Neural cell (in vitro differentiated cells): ENCODE data around the gene LRRC72. TPM values are rescaled to one million over a fixed set of nuclear protein-coding genes. Genes with fewer than 3 reads are reported as not detected.

Experiments used
- H2AFZ ChIP-seq: fragments of 200-600, 300-800 bp; sonication (generic), shearing (Covaris generic); 2 replicates; pipeline ENCODE4 v1.6.0; 2014; ENCODE audit warnings: low read depth, mild to moderate bottlenecking, antibody characterized with exemption, low read length, moderate library complexity
- H3F3A ChIP-seq: fragments of 200-600 bp; shearing (Covaris generic); 2 replicates; pipeline ENCODE4 v1.6.1; 2016; ENCODE audit warnings: mild to moderate bottlenecking, moderate library complexity, mixed read lengths, antibody characterized with exemption, low read length; ENCODE audit not compliant: insufficient read depth, poor library complexity, severe bottlenecking
- H3K27ac ChIP-seq: fragments of 200-600, 300-800 bp; sonication (generic), shearing (Covaris generic); 2 replicates; pipeline ENCODE4 v1.5.1; 2014; ENCODE audit warnings: mild to moderate bottlenecking, low read length, moderate library complexity
- H3K27me3 ChIP-seq: fragments of 300-800, 200-600 bp; sonication (generic), shearing (Covaris generic); 2 replicates; pipeline ENCODE4 v1.6.0; 2014; ENCODE audit warnings: mild to moderate bottlenecking, low read depth, low read length, moderate library complexity; ENCODE audit not compliant: insufficient read depth
- H3K36me3 ChIP-seq: fragments of 300-800, 200-600 bp; sonication (generic), shearing (Covaris generic); 2 replicates; pipeline ENCODE4 v1.5.1; 2014; ENCODE audit warnings: mild to moderate bottlenecking, antibody characterized with exemption, low read length, moderate library complexity; ENCODE audit not compliant: insufficient read depth
- H3K4me2 ChIP-seq: fragments of 300-800, 200-600 bp; sonication (generic), shearing (Covaris generic); 2 replicates; pipeline ENCODE4 v1.6.0; 2014; ENCODE audit warnings: mild to moderate bottlenecking, low read length
- H3K4me3 ChIP-seq: fragments of 300-800, 200-600 bp; sonication (generic), shearing (Covaris generic); 2 replicates; pipeline ENCODE4 v1.5.1; 2014; ENCODE audit warnings: mild to moderate bottlenecking, low read length, moderate library complexity
- H3K79me2 ChIP-seq: fragments of 200-600 bp; shearing (Covaris generic); replicated peaks from 2 replicates; pipeline ENCODE4 v1.6.0; 2014; ENCODE audit warnings: mild to moderate bottlenecking, low read length, moderate library complexity; ENCODE audit not compliant: insufficient read depth
- H3K9ac ChIP-seq: fragments of 300-800, 200-600 bp; sonication (generic), shearing (Covaris generic); 2 replicates; pipeline ENCODE4 v1.6.1; 2016; ENCODE audit warnings: mild to moderate bottlenecking, low read length, mixed read lengths
- H3K9me2 ChIP-seq: fragments of 200-600 bp; shearing (Covaris generic); 2 replicates; pipeline ENCODE4 v1.6.1; 2016; ENCODE audit warnings: mild to moderate bottlenecking, low read length, mixed read lengths; ENCODE audit not compliant: insufficient read depth
- H3K9me3 ChIP-seq: fragments of 200-600, 300-800 bp; sonication (generic), shearing (Covaris generic); 2 replicates; pipeline ENCODE4 v1.6.1; 2016; ENCODE audit warnings: mild to moderate bottlenecking, mixed run types, low read length, moderate library complexity, mixed read lengths
- H4K20me1 ChIP-seq: fragments of 200-600 bp; shearing (Covaris generic); 2 replicates; pipeline ENCODE4 v1.6.1; 2016; ENCODE audit warnings: mild to moderate bottlenecking, mixed run types; ENCODE audit not compliant: insufficient read depth
- CTCF ChIP-seq: fragments of 450-650 bp; IDR thresholded peaks from 2 replicates; pipeline ENCODE4 v1.5.1; 2014; ENCODE audit warnings: antibody characterized with exemption, mild to moderate bottlenecking, moderate library complexity; ENCODE audit not compliant: poor library complexity, severe bottlenecking
- EP300 ChIP-seq: fragments of 450-650 bp; conservative IDR thresholded peaks from 2 replicates; pipeline ENCODE4 v1.6.1; 2014; ENCODE audit warnings: antibody characterized with exemption, mild to moderate bottlenecking, moderate library complexity; ENCODE audit not compliant: poor library complexity, severe bottlenecking
- EZH2 ChIP-seq: fragments of 200-600, 300-800 bp; shearing (Covaris generic), sonication (generic); IDR thresholded peaks from 2 replicates; pipeline ENCODE4 v1.6.1; 2014; ENCODE audit warnings: antibody characterized with exemption, low read length, borderline replicate concordance, mild to moderate bottlenecking; ENCODE audit not compliant: insufficient read depth, poor library complexity, severe bottlenecking
- MXI1 ChIP-seq: fragments of 450-650 bp; conservative IDR thresholded peaks from 2 replicates; pipeline ENCODE4 v1.6.1; 2014; ENCODE audit warnings: antibody characterized with exemption, mild to moderate bottlenecking; ENCODE audit not compliant: poor library complexity, severe bottlenecking
- POLR2AphosphoS5 ChIP-seq: IDR thresholded peaks from 2 replicates; pipeline ENCODE4 v1.6.1; 2012
- RAD21 ChIP-seq: fragments of 450-650 bp; conservative IDR thresholded peaks from 2 replicates; pipeline ENCODE4 v1.6.1; 2014; ENCODE audit warnings: antibody characterized with exemption, mild to moderate bottlenecking, moderate library complexity
- REST ChIP-seq: IDR thresholded peaks from 2 replicates; pipeline ENCODE4 v1.6.1; 2012; ENCODE audit warnings: borderline replicate concordance
- SMC3 ChIP-seq: fragments of 450-650 bp; conservative IDR thresholded peaks from 2 replicates; pipeline ENCODE4 v1.6.1; 2014; ENCODE audit warnings: antibody characterized with exemption, mild to moderate bottlenecking, moderate library complexity; ENCODE audit not compliant: poor library complexity
- TAF1 ChIP-seq: IDR thresholded peaks from 2 replicates; pipeline ENCODE4 v1.6.1; 2012; ENCODE audit warnings: low read depth
- polyA plus RNA-seq: library from polyadenylated mRNA; depleted of rRNA; stranded (reverse); fragments of >200 nt; gene quantifications from 2 replicates; pipeline ENCODE4 v1.2.3, GENCODE V29; 2014

The LRRC72 gene
- polyA plus RNA-seq, 1 donor from 2014 or later: not detected

- no peak overlapping the region for H3K4me2 ChIP-seq
- TF ChIP-seq EP300: no peak
- no peak for TF ChIP-seq TAF1
- TF ChIP-seq SMC3: no peak
- TF ChIP-seq CTCF: no peak
- TF ChIP-seq REST: no peak
- TF ChIP-seq POLR2AphosphoS5: no peak
- TF ChIP-seq RAD21: no peak
- no peak for TF ChIP-seq EZH2
- no peak for TF ChIP-seq MXI1
- no peaks in the 10 kb centered on the region for H3K79me2 ChIP-seq
Measured at GRCh38 chr7:16493266-16493665, 33.4 kb upstream of the LRRC72 start.

GRCh38 chr7:16494551-16494950 lies 32.1 kb upstream of the LRRC72 start:
- Histone ChIP-seq H3K36me3 (no peaks in the 10 kb centered on the region), H3K79me2 (no peaks in the 10 kb centered on the region), H3K9ac (no peak overlapping the region), H3K4me2 (no peak overlapping the region), H3F3A (no peaks in the 10 kb centered on the region), H3K4me3 (no peak overlapping the region), H3K27ac (no peak overlapping the region), H2AFZ (no peak overlapping the region), H3K27me3 (no peaks in the 10 kb centered on the region), H4K20me1 (no peaks in the 10 kb centered on the region), H3K9me3 (no peaks in the 10 kb centered on the region), H3K9me2 (no peaks in the 10 kb centered on the region)
- TF ChIP-seq SMC3 (no peak), TAF1 (no peak), EP300 (no peak), POLR2AphosphoS5 (no peak), REST (no peak), MXI1 (no peak), EZH2 (no peak), RAD21 (no peak), CTCF (no peak)

More at GRCh38 chr7:16493266-16493665, 33.4 kb upstream of the LRRC72 start:
- H3K27ac ChIP-seq: no peak overlapping the region
- no peak overlapping the region for H3K4me3 ChIP-seq
- no peaks in the 10 kb centered on the region for H3K36me3 ChIP-seq
- H2AFZ ChIP-seq: no peak overlapping the region
- no peaks in the 10 kb centered on the region for H4K20me1 ChIP-seq
- no peaks in the 10 kb centered on the region for H3K9me2 ChIP-seq
- no peaks in the 10 kb centered on the region for H3K27me3 ChIP-seq
- no peaks in the 10 kb centered on the region for H3F3A ChIP-seq
- H3K9me3 ChIP-seq: no peaks in the 10 kb centered on the region
- H3K9ac ChIP-seq: no peak overlapping the region
